GM12864 (cell line): ENCODE measurements around the gene CAP1.

Source experiments
- DNase-seq: peaks from one replicate; pipeline ENCODE4 v3.0.0-alpha.2; 2011; ENCODE audit warnings: low read depth
- H3K4me3 ChIP-seq: 2 replicates; pipeline ENCODE4 v1.5.1; 2011; ENCODE audit warnings: mild to moderate bottlenecking, low read depth, low read length, control low read depth
- CTCF ChIP-seq: IDR thresholded peaks from 2 replicates; pipeline ENCODE4 v1.5.1; 2011; ENCODE audit warnings: low read depth, mild to moderate bottlenecking, moderate library complexity, low read length, control low read depth, inconsistent platforms; ENCODE audit errors: missing control alignments

Gene CAP1

GRCh38 chr1:40017951-40018575 lies 22.5 kb upstream of the CAP1 start:
- no peak for DNase-seq
- no peak overlapping the region for H3K4me3 ChIP-seq
- no peak for TF ChIP-seq CTCF

- no peak for TF ChIP-seq CTCF
- no peak for DNase-seq
- no peak overlapping the region for H3K4me3 ChIP-seq
These were observed 20.0 kb upstream of the CAP1 start for GRCh38 chr1:40020447-40021085.

GRCh38 chr1:40023379-40023944 lies 17.1 kb upstream of the CAP1 start:
- TF ChIP-seq CTCF, result no peak
- DNase-seq, result no peak
- no peak overlapping the region for H3K4me3 ChIP-seq

- no peak for DNase-seq
- H3K4me3 ChIP-seq, result no peak overlapping the region
- TF ChIP-seq CTCF, result no peak
These were observed 15.9 kb upstream of the CAP1 start for GRCh38 chr1:40024671-40025070.

GRCh38 chr1:40027647-40028046 lies 12.9 kb upstream of the CAP1 start:
- no peak for DNase-seq
- no peak overlapping the region for H3K4me3 ChIP-seq
- no peak for TF ChIP-seq CTCF

GRCh38 chr1:40029608-40030007 lies 10.9 kb upstream of the CAP1 start:
- H3K4me3 ChIP-seq, result no peak overlapping the region
- DNase-seq, result no peak

More at GRCh38 chr1:40029608-40030007, 10.9 kb upstream of the CAP1 start:
- no peak for TF ChIP-seq CTCF
